T-helper 17 cell (primary cell): ENCODE data around the gene SBF2. TPM values are rescaled to one million over a fixed set of nuclear protein-coding genes. Genes with fewer than 3 reads are reported as not detected.

ENCODE experiments used
- ATAC-seq: fragments of 150-1000 bp; cut with Tn5 transposase; 2 replicates; pipeline ENCODE4 v1.10.0; 2021; ENCODE audit warnings: mild to moderate bottlenecking, moderate library complexity
- DNase-seq, 3 donors: peaks; one replicate each; pipeline versions ENCODE4 v3.0.0 to v3.0.0-alpha.2; 2020 to 2021
- H3K9me3 ChIP-seq: one replicate; pipeline ENCODE4 v1.7.0; 2013; ENCODE audit warnings: low read length, mild to moderate bottlenecking; ENCODE audit not compliant: control insufficient read depth, poor library complexity, severe bottlenecking
- H3K27ac Mint-ChIP-seq: one replicate; pipeline ENCODE4 v1.8.0; 2022; ENCODE audit warnings: mild to moderate bottlenecking, moderate library complexity, mixed read lengths
- H3K27me3 Mint-ChIP-seq: one replicate; pipeline ENCODE4 v1.8.0; 2022; ENCODE audit warnings: mixed read lengths
- H3K36me3 Mint-ChIP-seq: one replicate; pipeline ENCODE4 v1.8.0; 2022; ENCODE audit warnings: low read depth, mixed read lengths
- H3K4me1 Mint-ChIP-seq: one replicate; pipeline ENCODE4 v1.8.0; 2022; ENCODE audit warnings: mild to moderate bottlenecking, mixed read lengths
- H3K4me3 Mint-ChIP-seq: one replicate; pipeline ENCODE4 v1.8.0; 2022; ENCODE audit warnings: mild to moderate bottlenecking, moderate library complexity, mixed read lengths
- total RNA-seq, 4 donors: library from RNA in 2 of 4; stranded (reverse) in 2 of 4; gene quantifications; one replicate each; pipeline ENCODE4 v1.2.3 and lab custom pipeline; 2022 to 2026

Gene SBF2
- 10 to 100 TPM; 15.5 to 23.1 TPM for total RNA-seq
- 27.1 to 28.7 reads per million in 2 donors for total RNA-seq (lab: John Stamatoyannopoulos, UW)

DNA sequence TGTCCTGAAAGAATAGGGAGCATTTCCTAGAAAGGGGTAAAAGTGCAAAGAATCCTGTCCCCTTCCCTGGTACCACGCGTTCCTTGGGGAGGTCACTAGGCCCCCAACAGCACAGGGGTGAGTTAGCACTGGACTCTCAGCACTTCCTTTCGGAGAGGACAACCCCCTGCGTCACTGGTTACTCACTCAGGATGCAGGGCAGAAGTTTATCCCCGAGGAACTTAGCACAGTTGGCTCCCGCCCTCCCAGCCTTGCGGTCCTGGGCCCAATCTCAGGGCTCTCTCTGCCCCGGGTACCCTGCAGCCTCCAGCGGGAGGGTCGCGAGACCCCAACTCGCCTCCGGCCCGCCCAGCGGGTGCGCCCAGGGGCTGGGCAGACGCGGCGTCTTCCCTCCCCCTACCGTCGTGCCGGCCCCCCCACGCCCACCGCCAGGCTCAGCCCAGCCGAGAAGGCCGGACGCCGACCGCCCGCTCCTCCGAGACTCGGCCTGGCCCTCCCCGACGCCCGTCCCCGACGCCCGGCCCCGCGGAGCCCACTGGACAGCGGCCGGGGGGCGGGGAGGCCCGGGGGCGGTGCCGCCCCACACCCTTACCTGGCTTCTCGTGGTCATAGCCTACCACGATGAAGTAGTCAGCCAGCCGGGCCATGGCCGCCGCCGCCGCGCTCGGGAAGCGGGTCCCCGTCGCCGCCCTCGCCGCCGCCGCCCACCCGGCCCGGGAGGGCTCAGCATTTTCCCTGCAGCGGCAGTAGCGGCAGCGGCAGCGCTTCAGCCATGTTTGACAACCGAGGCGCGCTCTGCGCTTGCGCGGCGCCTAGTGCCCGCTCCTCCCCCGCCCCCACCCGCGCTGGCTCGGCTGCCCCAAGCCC lies at the start of gene SBF2:
Gene SBF2 (minus strand): TSS at position 797 of the 867 bp plus-strand sequence. CDS start 150 bp downstream, at position 647.
- peaks cover 37% of the 10 kb centered on the region for H3K4me1 Mint-ChIP-seq
- H3K4me3 Mint-ChIP-seq, result peak within 1 kb of the TSS; percentile 91
- H3K27me3 Mint-ChIP-seq, result peaks cover 25% of the 10 kb centered on the region
- ATAC-seq (peak; percentile 64), DNase-seq (peak; percentile 67 to 76 (median 73))
- no peaks in the 10 kb centered on the region for H3K36me3 Mint-ChIP-seq
- peak within 1 kb of the TSS; percentile 53 for H3K27ac Mint-ChIP-seq
- no peaks in the 10 kb centered on the region for H3K9me3 ChIP-seq

- Mint-ChIP-seq H3K4me1 (peaks cover 2% of the 10 kb centered on the region), H3K27me3 (peaks cover 72% of the 10 kb centered on the region), H3K27ac (no peak overlapping the region), H3K36me3 (peaks cover 2% of the 10 kb centered on the region), H3K4me3 (no peak overlapping the region)
- H3K9me3 ChIP-seq, result no peaks in the 10 kb centered on the region
- ATAC-seq, result no peak
- no peak for DNase-seq
These were observed 44.3 kb upstream of the SBF2 start for GRCh38 chr11:10338287-10338686.

DNA sequence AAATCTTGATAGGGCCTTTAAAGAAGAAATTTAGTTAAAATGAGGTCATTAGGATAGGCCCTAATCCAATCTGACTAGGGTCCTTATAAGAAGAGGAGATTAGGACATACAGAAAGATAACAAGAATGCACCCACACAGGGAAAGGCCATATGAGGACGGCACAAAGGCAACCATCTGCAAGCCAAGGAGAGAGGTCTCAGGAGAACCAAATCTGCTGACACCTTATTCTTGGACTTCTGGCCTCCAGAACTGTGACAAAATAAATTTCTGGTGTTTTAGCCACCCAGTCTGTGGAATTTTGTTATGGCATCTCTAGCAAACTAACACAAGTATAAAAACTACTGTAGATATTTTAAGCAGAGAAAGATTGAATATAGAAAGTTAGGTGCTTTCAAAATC lies 39.5 kb upstream of the SBF2 start:
- Mint-ChIP-seq H3K4me3 (no peak overlapping the region), H3K36me3 (no peaks in the 10 kb centered on the region), H3K4me1 (no peaks in the 10 kb centered on the region), H3K27ac (no peak overlapping the region), H3K27me3 (peaks cover 49% of the 10 kb centered on the region)
- ATAC-seq (no peak), DNase-seq (no peak)
- no peaks in the 10 kb centered on the region for H3K9me3 ChIP-seq

DNA sequence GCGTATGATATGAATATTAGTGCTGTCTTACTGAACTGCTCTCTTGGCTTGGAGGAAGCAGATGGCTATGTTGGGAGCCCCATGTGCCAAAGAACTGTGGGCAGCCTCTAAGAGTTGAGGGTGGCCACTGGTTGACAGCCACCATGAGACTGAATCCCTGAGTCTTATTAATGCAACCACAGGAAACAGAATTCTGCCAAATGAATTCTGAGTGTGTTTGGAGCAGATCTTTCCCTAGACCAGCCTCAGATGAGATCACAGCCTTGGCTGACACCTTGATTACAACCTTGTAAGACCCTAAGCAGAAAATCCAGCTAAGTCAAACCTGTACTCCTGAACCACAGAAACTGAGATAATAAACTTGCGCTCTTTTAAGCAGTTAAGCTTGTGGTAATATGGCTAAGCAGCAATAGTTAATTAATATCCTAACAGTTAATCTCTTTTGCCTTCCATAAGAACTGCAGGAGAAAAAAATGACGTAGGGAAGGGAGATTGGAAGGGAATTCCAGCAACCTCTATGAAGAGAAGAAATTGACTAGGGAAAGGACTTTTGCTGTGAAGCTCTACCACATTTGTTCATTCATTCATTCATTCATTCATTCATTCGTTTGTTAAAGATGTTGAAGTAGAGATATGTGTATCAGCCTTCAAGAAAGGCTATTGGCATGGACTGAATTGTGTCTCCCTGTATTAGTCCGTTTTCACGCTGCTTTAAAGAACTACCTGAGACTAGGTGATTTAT lies 37.7 kb upstream of the SBF2 start:
- no peak overlapping the region for H3K4me3 Mint-ChIP-seq
- H3K4me1 Mint-ChIP-seq, result no peaks in the 10 kb centered on the region
- ATAC-seq, result no peak
- H3K27me3 Mint-ChIP-seq, result peaks cover 49% of the 10 kb centered on the region
- no peaks in the 10 kb centered on the region for H3K9me3 ChIP-seq
- H3K36me3 Mint-ChIP-seq, result no peaks in the 10 kb centered on the region
- no peak overlapping the region for H3K27ac Mint-ChIP-seq
- DNase-seq, result no peak

DNA sequence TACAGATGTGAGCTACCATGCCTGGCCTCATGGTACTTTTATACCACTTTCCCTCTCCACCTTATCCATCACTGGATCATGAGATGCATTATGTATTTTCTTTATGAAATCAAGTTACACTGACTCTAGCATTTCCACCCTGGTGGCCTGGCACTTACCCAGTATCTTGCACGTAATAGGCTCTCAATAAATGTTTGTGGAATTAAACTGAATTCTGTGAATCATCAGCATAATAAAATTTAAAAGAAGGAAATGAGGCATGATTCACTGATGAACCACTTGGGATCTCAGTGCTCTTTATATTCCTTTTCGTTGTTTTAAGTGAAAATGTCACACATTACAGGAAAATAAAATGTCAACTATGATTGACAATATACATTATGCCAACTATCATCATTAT lies 35.9 kb upstream of the SBF2 start:
- no peak for DNase-seq
- no peak overlapping the region for H3K27ac Mint-ChIP-seq
- H3K9me3 ChIP-seq, result no peaks in the 10 kb centered on the region
- peaks cover 45% of the 10 kb centered on the region for H3K27me3 Mint-ChIP-seq
- H3K4me1 Mint-ChIP-seq, result no peaks in the 10 kb centered on the region
- ATAC-seq, result no peak
- no peak overlapping the region for H3K4me3 Mint-ChIP-seq
- H3K36me3 Mint-ChIP-seq, result no peaks in the 10 kb centered on the region

DNA sequence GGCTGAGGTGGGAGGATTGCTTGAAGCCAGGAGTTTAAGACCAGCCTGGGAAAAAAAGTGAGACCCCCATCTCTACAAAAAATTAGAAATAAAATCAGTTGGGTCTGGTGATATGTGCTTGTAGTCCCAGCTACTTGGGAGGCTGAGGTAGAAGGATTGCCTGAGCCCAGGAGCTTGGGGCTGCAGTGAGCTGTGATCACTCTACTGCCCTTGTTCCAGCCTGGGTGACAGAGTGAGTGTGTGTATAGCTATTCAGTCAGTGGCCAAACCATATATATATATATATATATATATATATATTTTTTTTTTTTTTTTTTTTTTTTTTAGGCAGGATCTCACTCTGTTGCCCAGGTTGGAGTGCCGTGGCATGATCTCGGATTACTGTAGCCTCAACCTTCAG lies 35.3 kb upstream of the SBF2 start:
- H3K4me1 Mint-ChIP-seq, result no peaks in the 10 kb centered on the region
- H3K27me3 Mint-ChIP-seq, result peaks cover 45% of the 10 kb centered on the region
- H3K4me3 Mint-ChIP-seq, result no peak overlapping the region
- no peak overlapping the region for H3K27ac Mint-ChIP-seq
- ATAC-seq, result no peak
- DNase-seq, result no peak
- no peaks in the 10 kb centered on the region for H3K36me3 Mint-ChIP-seq
- no peaks in the 10 kb centered on the region for H3K9me3 ChIP-seq

- H3K27ac Mint-ChIP-seq, result no peak overlapping the region
- peaks cover 46% of the 10 kb centered on the region for H3K27me3 Mint-ChIP-seq
- H3K4me1 Mint-ChIP-seq, result no peaks in the 10 kb centered on the region
- DNase-seq, result no peak
- H3K9me3 ChIP-seq, result no peaks in the 10 kb centered on the region
- H3K4me3 Mint-ChIP-seq, result no peak overlapping the region
- no peaks in the 10 kb centered on the region for H3K36me3 Mint-ChIP-seq
- no peak for ATAC-seq
These were observed 34.5 kb upstream of the SBF2 start for GRCh38 chr11:10328314-10329098.

- no peaks in the 10 kb centered on the region for H3K36me3 Mint-ChIP-seq
- H3K27ac Mint-ChIP-seq, result no peak overlapping the region
- DNase-seq (no peak), ATAC-seq (no peak)
- peaks cover 44% of the 10 kb centered on the region for H3K27me3 Mint-ChIP-seq
- no peaks in the 10 kb centered on the region for H3K9me3 ChIP-seq
- H3K4me1 Mint-ChIP-seq, result peaks cover 3% of the 10 kb centered on the region
- H3K4me3 Mint-ChIP-seq, result no peak overlapping the region
These were observed 33.2 kb upstream of the SBF2 start for GRCh38 chr11:10327254-10327653.

- H3K27me3 Mint-ChIP-seq, result peaks cover 36% of the 10 kb centered on the region
- no peak overlapping the region for H3K27ac Mint-ChIP-seq
These were observed 32.3 kb upstream of the SBF2 start for GRCh38 chr11:10326012-10326964.

DNA sequence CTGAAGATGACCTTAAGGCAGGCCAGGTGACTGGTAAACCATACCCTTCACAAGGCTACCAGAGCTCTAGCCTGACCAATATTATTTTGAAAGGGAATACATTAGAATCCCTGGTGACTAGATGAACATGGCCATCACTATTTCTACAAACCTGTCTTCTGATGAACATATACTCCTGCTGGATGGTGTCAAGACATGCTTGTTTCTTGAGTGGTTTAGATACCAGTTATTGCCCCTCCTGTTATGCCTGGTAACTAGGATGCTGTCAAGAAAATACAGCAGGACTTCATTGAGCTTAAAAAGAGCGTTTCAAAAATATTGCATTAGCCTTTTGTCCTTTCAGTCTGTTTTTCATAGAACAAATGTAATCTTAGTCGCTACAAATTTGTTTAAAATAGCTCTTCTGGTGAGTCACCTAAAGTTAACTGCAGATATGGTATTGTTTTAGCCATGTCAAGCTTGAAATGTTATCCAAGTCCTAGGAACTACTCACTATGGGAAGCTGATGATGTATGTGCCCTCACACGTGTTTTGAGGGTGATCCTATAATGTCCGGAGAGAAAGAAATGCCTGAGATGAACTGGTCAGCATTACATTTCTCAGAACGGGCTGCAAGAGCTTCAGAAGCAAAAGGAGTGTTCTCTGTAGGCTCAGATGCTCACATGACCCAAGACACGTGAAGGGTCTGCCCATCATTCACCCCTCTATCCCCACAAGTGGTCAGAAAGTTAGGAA lies 31.4 kb upstream of the SBF2 start:
- H3K36me3 Mint-ChIP-seq, result no peaks in the 10 kb centered on the region
- H3K4me3 Mint-ChIP-seq, result no peak overlapping the region

More at GRCh38 chr11:10326012-10326964, 32.3 kb upstream of the SBF2 start:
- Mint-ChIP-seq H3K36me3 (no peaks in the 10 kb centered on the region), H3K4me1 (peaks cover 3% of the 10 kb centered on the region), H3K4me3 (no peak overlapping the region)
- no peaks in the 10 kb centered on the region for H3K9me3 ChIP-seq
- no peak for ATAC-seq
- DNase-seq, result no peak

GRCh38 chr11:10324474-10324873 lies 30.5 kb upstream of the SBF2 start:
- H3K36me3 Mint-ChIP-seq, result no peaks in the 10 kb centered on the region

More for the DNA sequence above, 31.4 kb upstream of the SBF2 start:
- no peak for ATAC-seq
- peaks cover 3% of the 10 kb centered on the region for H3K4me1 Mint-ChIP-seq
- H3K9me3 ChIP-seq, result no peaks in the 10 kb centered on the region
- DNase-seq, result no peak
- H3K27ac Mint-ChIP-seq, result no peak overlapping the region
- peaks cover 36% of the 10 kb centered on the region for H3K27me3 Mint-ChIP-seq

DNA sequence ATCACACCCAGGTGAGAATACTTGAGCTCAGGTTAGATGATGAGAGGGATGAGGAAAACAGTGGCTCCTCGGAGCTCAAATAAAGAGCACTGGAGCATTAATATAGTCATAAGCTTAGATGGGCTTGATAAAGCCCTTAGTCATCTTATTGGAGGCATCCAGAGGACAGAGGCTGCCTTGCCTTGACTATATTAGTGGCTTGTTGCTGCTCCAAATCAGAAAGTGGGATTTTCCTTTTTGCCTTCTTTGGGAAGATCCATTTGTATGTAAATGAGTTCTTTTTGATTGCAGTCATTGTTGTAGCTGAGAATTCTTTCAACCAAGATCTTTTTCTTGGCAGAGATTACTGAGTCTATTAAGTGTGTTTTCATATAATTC lies 29.8 kb upstream of the SBF2 start:
- H3K9me3 ChIP-seq, result no peaks in the 10 kb centered on the region
- H3K36me3 Mint-ChIP-seq, result no peaks in the 10 kb centered on the region
- no peak for ATAC-seq
- peaks cover 36% of the 10 kb centered on the region for H3K27me3 Mint-ChIP-seq
- H3K27ac Mint-ChIP-seq, result peak overlapping the region; percentile 86
- H3K4me3 Mint-ChIP-seq, result no peak overlapping the region
- peaks cover 3% of the 10 kb centered on the region for H3K4me1 Mint-ChIP-seq
- DNase-seq, result no peak

More at GRCh38 chr11:10324474-10324873, 30.5 kb upstream of the SBF2 start:
- Mint-ChIP-seq H3K27me3 (peaks cover 36% of the 10 kb centered on the region), H3K27ac (no peak overlapping the region), H3K4me1 (peaks cover 3% of the 10 kb centered on the region), H3K4me3 (no peak overlapping the region)
- no peaks in the 10 kb centered on the region for H3K9me3 ChIP-seq
- DNase-seq (no peak), ATAC-seq (no peak)
